ENCODE measurements around the gene SRRM2.

GRCh38 chr16:2769100-2769529, 16.7 kb downstream of the SRRM2 start:
- TF ChIP-seq CTCF (IDR thresholded peaks at IDR 0.05; ENCODE audit: insufficient read depth, low read length) (no peak), POLR2AphosphoS5 (IDR thresholded peaks at IDR 0.05; ENCODE audit: low read depth) (peak; percentile 11; the same call in 1 of the 2 replicates), SPI1 (IDR thresholded peaks at IDR 0.05; ENCODE audit: borderline replicate concordance, low read depth) (no peak)
